Measurements from ENCODE around the gene MAD2L2.

Gene MAD2L2

DNA sequence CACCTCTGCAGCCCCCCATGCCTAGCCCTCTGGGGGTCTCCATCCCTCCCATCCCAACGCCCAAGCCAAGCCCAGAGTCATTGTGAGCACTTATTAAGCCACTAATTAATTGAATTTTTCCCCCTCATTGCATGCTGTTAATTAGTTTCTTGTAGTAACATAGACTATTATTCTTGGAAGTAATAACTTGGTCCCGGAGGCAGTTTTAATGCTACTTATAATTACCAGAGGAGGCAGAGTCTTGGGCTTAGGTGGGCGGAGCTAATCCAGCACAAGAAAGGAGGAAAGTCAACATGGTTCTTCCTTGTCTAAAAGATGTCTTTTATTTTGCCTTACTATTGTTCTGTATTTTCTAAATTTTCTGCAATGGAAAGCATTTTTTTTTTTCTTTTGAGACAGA, 54.4 kb downstream of the MAD2L2 start:
- no peak for FAIRE-seq
